ENCODE data around the gene GADD45G. TPM values are rescaled to one million over a fixed set of nuclear protein-coding genes. Genes with fewer than 3 reads are reported as not detected.

GADD45G gene
- total and polyA plus RNA-seq, 2 of the 4 experiments (the other 2 are of a cell fraction) = 0.15 TPM; not detected in 1

- no peaks in the 10 kb centered on the region for H3K9me3 ChIP-seq (ENCODE audit: control insufficient read depth, insufficient read depth, low read length)
- H4K20me1 ChIP-seq (ENCODE audit: insufficient read depth, low read length) = no peaks in the 10 kb centered on the region
- H3K9me1 ChIP-seq (ENCODE audit: insufficient read depth, low read length) = no peaks in the 10 kb centered on the region
- no peak overlapping the region for H2AK5ac ChIP-seq (ENCODE audit: low read depth, low read length)
- H2BK120ac ChIP-seq (ENCODE audit: low read depth, low read length) = no peak overlapping the region
- no peak overlapping the region for H3K4me2 ChIP-seq (ENCODE audit: low read depth, low read length)
- no peak overlapping the region for H2AFZ ChIP-seq (replicated peaks; ENCODE audit: low read length, poor library complexity)
- no peak overlapping the region for H4K5ac ChIP-seq (ENCODE audit: low read depth, low read length)
- no peak overlapping the region for H3K4ac ChIP-seq (ENCODE audit: low read depth, low read length)
- no peak overlapping the region for H3K56ac ChIP-seq (ENCODE audit: extremely low read depth, insufficient read depth, low read length)
- H3K14ac ChIP-seq (replicated peaks; ENCODE audit: low read depth, low read length) = no peak overlapping the region
- no peak overlapping the region for H2BK5ac ChIP-seq (ENCODE audit: low read depth, low read length, poor library complexity, severe bottlenecking)
- WGBS, 2 experiments (ENCODE audit: extremely low coverage in 2 of 2, insufficient read length in 1 of 2) = 38% methylated on average over 4 of the region's 13 CpGs; no CpG with 5 or more reads in 1 of the 2 experiments
- H3K4me1 ChIP-seq (ENCODE audit: control insufficient read depth, insufficient read depth, low read length) = no peaks in the 10 kb centered on the region
- dilution Hi-C loops (cut with HindIII; ENCODE audit: low sequenced_read_pairs, unreplicated experiment) = no loop called here
- no TSS peak for BruUV-seq (replicated peaks)
- POLR2A ChIA-PET (ENCODE audit: unreplicated experiment) = no interaction called here
- CTCF ChIA-PET = interaction anchor here (1.1 kb wide), 1 partner anchor 41 kb away, joined by 3 read pairs; no protein-coding TSS in a partner anchor
- H3K18ac ChIP-seq (ENCODE audit: low read depth, low read length) = no peak overlapping the region
- no peaks in the 10 kb centered on the region for H3K36me3 ChIP-seq (ENCODE audit: control insufficient read depth, insufficient read depth, low read length)
- H3K79me1 ChIP-seq (ENCODE audit: low read depth in 1 of 2, low read length in 2 of 2) = no peaks in the 10 kb centered on the region
- in situ Hi-C loops (cut with MboI; ENCODE audit: low sequenced_read_pairs) = no loop called here
- no peak for ATAC-seq (ENCODE audit: low read depth)
- H2AK9ac ChIP-seq (replicated peaks; ENCODE audit: low read depth, low read length, poor library complexity) = no peak overlapping the region
- no peak overlapping the region for H3K23ac ChIP-seq (ENCODE audit: low read depth, low read length)
- no peak overlapping the region for H3K4me3 ChIP-seq (ENCODE audit: insufficient read depth, low read depth, low read length)
- no peak overlapping the region for H2BK20ac ChIP-seq (ENCODE audit: low read depth, low read length)
- no peak overlapping the region for H2BK15ac ChIP-seq (ENCODE audit: low read depth, low read length)
- no peak overlapping the region for H4K8ac ChIP-seq (ENCODE audit: low read depth in 2 of 2, low read length in 2 of 2)
- no peak overlapping the region for H4K91ac ChIP-seq (ENCODE audit: insufficient read depth, low read depth, low read length)
- no peak for DNase-seq
- intact Hi-C loops (cut with micrococcal nuclease) = no loop called here
- H3K9ac ChIP-seq (ENCODE audit: low read depth, low read length) = no peak overlapping the region
- no peak for TF ChIP-seq MAFK (IDR thresholded peaks at IDR 0.05; ENCODE audit: low read depth, low read length)
- H3K27ac ChIP-seq (ENCODE audit: insufficient read depth, low read length) = no peak overlapping the region
- H3K27me3 ChIP-seq (ENCODE audit: control insufficient read depth, insufficient read depth, low read length) = peaks cover 1% of the 10 kb centered on the region; the same call in 1 of the 2 replicates
Measured at GRCh38 chr9:89639367-89639795, 34.6 kb downstream of the GADD45G start.
